Cardiac muscle cell (in vitro differentiated cells and primary cell): ENCODE results near the gene MYLK3. TPM values are rescaled to one million over a fixed set of nuclear protein-coding genes. Genes with fewer than 3 reads are reported as not detected.

Experiments used
- DNase-seq, 2 donors: peaks; one replicate each; pipeline versions ENCODE4 v3.0.0 to v3.0.0-alpha.2; 2010 to 2017; ENCODE audit warnings: low read depth in 1 of 2, low spot score in 1 of 2
- H3K27ac ChIP-seq: fragments of 200-600 bp; sonication (generic); 2 replicates; pipeline ENCODE4 v1.5.1; 2016
- H3K27me3 ChIP-seq: fragments of 200-600 bp; sonication (generic); 2 replicates; pipeline ENCODE4 v1.6.0; 2016; ENCODE audit warnings: control low read depth
- H3K36me3 ChIP-seq: fragments of 200-600 bp; sonication (generic); 2 replicates; pipeline ENCODE4 v1.5.1; 2016; ENCODE audit warnings: control low read depth
- H3K4me1 ChIP-seq: fragments of 200-600 bp; sonication (generic); 2 replicates; pipeline ENCODE4 v1.8.1; 2017; ENCODE audit warnings: low read depth, mild to moderate bottlenecking, mixed run types
- H3K4me3 ChIP-seq: fragments of 200-600 bp; sonication (generic); 2 replicates; pipeline ENCODE4 v1.5.1; 2016; ENCODE audit warnings: mild to moderate bottlenecking
- H3K9me3 ChIP-seq: fragments of 200-600 bp; sonication (generic); 2 replicates; pipeline ENCODE4 v1.5.1; 2017; ENCODE audit warnings: low read depth, mild to moderate bottlenecking, control low read depth
- CTCF ChIP-seq: IDR thresholded peaks from 2 replicates; pipeline ENCODE4 v1.5.1; 2012; ENCODE audit warnings: low read depth, mild to moderate bottlenecking, low read length
- polyA plus RNA-seq: library from polyadenylated mRNA; unstranded; fragments of >200 nt; fragmentation: Nextera tagmentation; extraction: Ambion mirVana; gene quantifications from 2 replicates; pipeline ENCODE4 v1.2.1, GENCODE V29; 2016
- total RNA-seq: library from RNA; depleted of rRNA; stranded (reverse); fragments of >200 nt; gene quantifications from 2 replicates; pipeline ENCODE4 v1.2.3, GENCODE V29; 2016

MYLK3 gene
- total and polyA plus RNA-seq, 2 experiments from 2014 or later = 57.8 to 203 TPM

DNA sequence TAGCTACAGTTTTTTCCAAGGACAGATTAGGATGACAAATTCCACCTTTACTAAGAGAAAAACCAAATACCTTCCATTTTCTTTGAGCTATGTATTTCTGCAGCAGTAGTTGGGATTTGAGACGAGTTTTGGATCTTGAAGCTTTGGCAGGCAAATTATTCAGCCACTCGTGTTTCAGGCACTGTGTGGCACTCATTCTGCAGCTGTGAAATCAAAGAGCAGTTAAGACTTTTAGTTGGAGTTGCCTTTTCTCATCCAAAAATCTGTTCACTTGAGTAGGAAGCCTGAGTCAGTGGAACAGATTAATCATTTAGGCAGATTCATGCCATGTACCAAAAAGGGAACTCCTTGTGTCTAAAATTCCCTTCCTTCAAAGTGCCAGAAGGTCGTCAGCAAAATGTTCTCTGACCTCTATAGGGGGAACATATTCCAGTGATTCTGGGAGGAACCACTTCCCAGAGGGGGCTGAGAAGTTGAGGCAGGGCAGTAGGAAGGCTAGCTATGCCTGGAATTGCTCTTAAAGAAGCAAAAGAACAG lies 38.6 kb downstream of the MYLK3 start:
- Histone ChIP-seq H3K27me3 (no peaks in the 10 kb centered on the region), H3K36me3 (peaks cover 53% of the 10 kb centered on the region), H3K4me1 (peaks cover 20% of the 10 kb centered on the region), H3K27ac (peak overlapping the region; percentile 68), H3K4me3 (no peak overlapping the region), H3K9me3 (no peaks in the 10 kb centered on the region)
- TF ChIP-seq CTCF = no peak
- DNase-seq = no peak

DNA sequence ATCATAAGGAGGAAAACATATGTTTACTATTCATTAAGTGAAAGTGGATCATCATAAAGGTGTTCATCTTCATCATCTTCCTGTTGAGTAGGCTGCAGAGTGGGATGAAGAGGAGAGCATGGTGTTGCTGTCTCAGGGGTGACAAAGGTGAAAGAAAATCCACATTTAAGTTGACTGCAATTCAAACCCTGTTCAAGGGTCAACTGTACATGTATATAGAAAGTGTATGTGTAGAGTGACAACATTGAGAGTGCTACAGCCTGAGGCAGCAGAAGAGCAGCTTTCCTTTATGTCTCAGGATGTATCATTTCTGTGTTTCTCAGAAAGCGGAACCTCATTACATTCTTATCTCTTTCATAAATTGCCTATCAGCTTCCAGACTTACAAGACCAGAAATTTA lies 41.5 kb downstream of the MYLK3 start:
- TF ChIP-seq CTCF = no peak
- peaks cover 5% of the 10 kb centered on the region for H3K4me1 ChIP-seq
- no peak overlapping the region for H3K4me3 ChIP-seq
- H3K27ac ChIP-seq = peak overlapping the region; percentile 59
- no peak for DNase-seq
- H3K9me3 ChIP-seq = no peaks in the 10 kb centered on the region
- peaks cover 71% of the 10 kb centered on the region for H3K36me3 ChIP-seq
- no peaks in the 10 kb centered on the region for H3K27me3 ChIP-seq

GRCh38 chr16:46702030-46702429 lies 46.1 kb downstream of the MYLK3 start:
- Histone ChIP-seq H3K36me3 (peaks cover 56% of the 10 kb centered on the region), H3K4me1 (peaks cover 8% of the 10 kb centered on the region), H3K27me3 (no peaks in the 10 kb centered on the region), H3K27ac (peak overlapping the region; percentile 24), H3K9me3 (no peaks in the 10 kb centered on the region), H3K4me3 (no peak overlapping the region)
- no peak for DNase-seq
- TF ChIP-seq CTCF = no peak

DNA sequence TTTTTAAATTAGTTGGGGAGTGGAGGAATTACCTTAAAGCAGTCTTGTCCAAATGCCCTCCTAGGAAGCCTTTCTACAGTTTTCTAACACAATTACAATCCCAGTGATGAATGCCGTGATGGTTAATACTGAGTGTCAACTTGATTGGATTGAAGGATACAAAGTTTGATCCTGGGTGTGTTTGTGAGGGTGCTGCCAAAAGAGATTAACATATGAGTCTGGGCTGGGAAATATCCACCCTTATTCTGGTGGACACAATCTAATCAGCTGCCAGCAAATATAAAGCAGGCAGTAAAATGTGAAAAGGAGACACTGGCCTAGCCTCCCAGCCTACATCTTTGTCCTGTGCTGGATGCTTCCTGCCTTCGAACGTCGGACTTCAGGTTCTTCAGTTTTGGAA lies 46.5 kb downstream of the MYLK3 start:
- TF ChIP-seq CTCF = no peak
- Histone ChIP-seq H3K9me3 (no peaks in the 10 kb centered on the region), H3K4me3 (no peak overlapping the region), H3K4me1 (peaks cover 10% of the 10 kb centered on the region), H3K36me3 (peaks cover 52% of the 10 kb centered on the region), H3K27me3 (no peaks in the 10 kb centered on the region), H3K27ac (peak overlapping the region; percentile 24)
- DNase-seq = no peak

DNA sequence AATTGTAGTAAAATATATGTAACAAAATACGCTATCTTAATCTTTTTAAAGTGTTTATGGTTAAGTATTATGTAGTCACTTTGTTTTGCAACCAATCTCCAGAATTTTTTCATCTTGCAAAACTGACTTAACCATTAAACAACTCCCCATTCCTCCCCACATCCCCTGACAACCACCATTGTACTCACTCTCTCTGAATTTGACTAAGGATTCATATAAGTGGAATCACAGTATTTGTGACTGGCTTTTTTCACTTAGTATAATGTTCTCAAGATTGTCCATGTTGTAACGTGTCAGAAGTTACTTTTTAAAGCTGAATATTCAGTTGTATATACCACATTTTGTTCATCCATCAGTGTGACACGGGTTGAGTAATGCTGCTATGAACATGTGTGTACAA lies 48.1 kb downstream of the MYLK3 start:
- Histone ChIP-seq H3K27me3 (no peaks in the 10 kb centered on the region), H3K4me1 (peaks cover 25% of the 10 kb centered on the region), H3K27ac (peak overlapping the region; percentile 86), H3K4me3 (no peak overlapping the region), H3K9me3 (no peaks in the 10 kb centered on the region), H3K36me3 (peaks cover 38% of the 10 kb centered on the region)
- no peak for DNase-seq
- no peak for TF ChIP-seq CTCF
